ENCODE results near the gene RCOR1.
A peak's percentile ranks its signal among the peaks of the same experiment; 100 is the strongest.

RCOR1 gene

GRCh38 chr14:102777711-102778337, 185.4 kb downstream of the RCOR1 start:
- Histone ChIP-seq H3K27me3 (ENCODE audit: control insufficient read depth in 3 of 3, insufficient read depth in 3 of 3, low read depth in 1 of 3, low read length in 3 of 3) (peaks cover 0 to 2% (median 0%) of the 10 kb centered on the region in 3 experiments), H3K14ac (ENCODE audit: low read length) (no peak overlapping the region), H4K91ac (ENCODE audit: low read depth, low read length, poor library complexity) (no peak overlapping the region), H3K36me3 (replicated peaks in 1 of 2; ENCODE audit: control insufficient read depth in 2 of 2, insufficient read depth in 2 of 2, low read length in 2 of 2) (no peaks in the 10 kb centered on the region), H4K8ac (ENCODE audit: low read depth, low read length) (no peak overlapping the region), H3K9ac (ENCODE audit: low read depth, low read length, poor library complexity) (peak overlapping the region; percentile 79), H2BK120ac (ENCODE audit: low read depth, low read length) (no peak overlapping the region), H3K23ac (ENCODE audit: low read depth, low read length, poor library complexity) (no peak overlapping the region), H3K4me1 (ENCODE audit: control insufficient read depth in 2 of 2, insufficient read depth in 1 of 2, low read depth in 1 of 2, low read length in 2 of 2) (peaks cover 10 to 14% of the 10 kb centered on the region in 2 donors), H3K4me2 (ENCODE audit: insufficient read depth, low read length, poor library complexity, severe bottlenecking) (peak overlapping the region; percentile 79), H3K18ac (ENCODE audit: low read length) (peak overlapping the region; percentile 86), H2BK12ac (ENCODE audit: low read length) (no peak overlapping the region), H3K4me3 (ENCODE audit: low read length in 2 of 2) (peak overlapping the region; percentile 66 to 87), H2AK5ac (ENCODE audit: low read depth, low read length) (peak overlapping the region; percentile 17), H2BK15ac (ENCODE audit: low read length) (no peak overlapping the region), H2BK5ac (ENCODE audit: low read length) (peak overlapping the region; percentile 49), H2AFZ (ENCODE audit: low read length) (peak overlapping the region; percentile 84), H3K4ac (ENCODE audit: low read length) (no peak overlapping the region), H3K79me1 (ENCODE audit: low read depth, low read length) (peaks cover 3% of the 10 kb centered on the region), H3K9me3 (replicated peaks in 1 of 2; ENCODE audit: control insufficient read depth in 2 of 2, insufficient read depth in 1 of 2, low read depth in 1 of 2, low read length in 2 of 2) (no peaks in the 10 kb centered on the region), H3K27ac (replicated peaks; ENCODE audit: low read length) (no peak overlapping the region)
- WGBS, 2 donors (ENCODE audit: extremely low coverage in 2 of 2, insufficient read length in 2 of 2, insufficient replicate concordance in 1 of 2), result no CpG with 5 or more reads among the region's 98 CpGs
- no peak for DNase-seq (ENCODE audit: low spot score)

- H2AFZ ChIP-seq (ENCODE audit: low read length), result peak overlapping the region; percentile 84
- no peaks in the 10 kb centered on the region for H3K9me3 ChIP-seq (replicated peaks in 1 of 2; ENCODE audit: control insufficient read depth in 2 of 2, insufficient read depth in 1 of 2, low read depth in 1 of 2, low read length in 2 of 2)
- peak overlapping the region; percentile 79 for H3K9ac ChIP-seq (ENCODE audit: low read depth, low read length, poor library complexity)
- peaks cover 3% of the 10 kb centered on the region for H3K79me1 ChIP-seq (ENCODE audit: low read depth, low read length)
- H3K23ac ChIP-seq (ENCODE audit: low read depth, low read length, poor library complexity), result no peak overlapping the region
- peak overlapping the region; percentile 66 to 87 for H3K4me3 ChIP-seq (ENCODE audit: low read length in 2 of 2)
- DNase-seq (ENCODE audit: low spot score), result no peak
- H2BK120ac ChIP-seq (ENCODE audit: low read depth, low read length), result no peak overlapping the region
- H4K8ac ChIP-seq (ENCODE audit: low read depth, low read length), result no peak overlapping the region
- no CpG with 5 or more reads among the region's 29 CpGs for WGBS, 2 donors (ENCODE audit: extremely low coverage in 2 of 2, insufficient read length in 2 of 2, insufficient replicate concordance in 1 of 2)
- H2BK15ac ChIP-seq (ENCODE audit: low read length), result no peak overlapping the region
- H3K27me3 ChIP-seq (ENCODE audit: control insufficient read depth in 3 of 3, insufficient read depth in 3 of 3, low read depth in 1 of 3, low read length in 3 of 3), result peaks cover 0 to 2% (median 0%) of the 10 kb centered on the region in 3 experiments
- no peak overlapping the region for H4K91ac ChIP-seq (ENCODE audit: low read depth, low read length, poor library complexity)
- peak overlapping the region; percentile 86 for H3K18ac ChIP-seq (ENCODE audit: low read length)
- H2BK12ac ChIP-seq (ENCODE audit: low read length), result no peak overlapping the region
- H3K4ac ChIP-seq (ENCODE audit: low read length), result no peak overlapping the region
- H3K14ac ChIP-seq (ENCODE audit: low read length), result no peak overlapping the region
- H3K27ac ChIP-seq (replicated peaks; ENCODE audit: low read length), result no peak overlapping the region
- peak overlapping the region; percentile 49 for H2BK5ac ChIP-seq (ENCODE audit: low read length)
- H2AK5ac ChIP-seq (ENCODE audit: low read depth, low read length), result no peak overlapping the region
- H3K4me2 ChIP-seq (ENCODE audit: insufficient read depth, low read length, poor library complexity, severe bottlenecking), result peak overlapping the region; percentile 79
- H3K36me3 ChIP-seq (replicated peaks in 1 of 2; ENCODE audit: control insufficient read depth in 2 of 2, insufficient read depth in 2 of 2, low read length in 2 of 2), result no peaks in the 10 kb centered on the region
- peaks cover 13 to 14% of the 10 kb centered on the region in 2 donors for H3K4me1 ChIP-seq (ENCODE audit: control insufficient read depth in 2 of 2, insufficient read depth in 1 of 2, low read depth in 1 of 2, low read length in 2 of 2)
Observed at GRCh38 chr14:102778338-102779083, 186.1 kb downstream of the RCOR1 start.

- H3K23ac ChIP-seq (ENCODE audit: low read depth, low read length, poor library complexity), result no peak overlapping the region
- H2BK120ac ChIP-seq (ENCODE audit: low read depth, low read length), result no peak overlapping the region
- no peak overlapping the region for H4K8ac ChIP-seq (ENCODE audit: low read depth, low read length)
- no peak overlapping the region for H3K27ac ChIP-seq (replicated peaks; ENCODE audit: low read length)
- H3K9me3 ChIP-seq (replicated peaks in 1 of 2; ENCODE audit: control insufficient read depth in 2 of 2, insufficient read depth in 1 of 2, low read depth in 1 of 2, low read length in 2 of 2), result no peaks in the 10 kb centered on the region
- no peak for DNase-seq (ENCODE audit: low spot score)
- H2BK5ac ChIP-seq (ENCODE audit: low read length), result no peak overlapping the region
- no peak overlapping the region for H3K14ac ChIP-seq (ENCODE audit: low read length)
- H3K18ac ChIP-seq (ENCODE audit: low read length), result no peak overlapping the region
- H3K36me3 ChIP-seq (replicated peaks in 1 of 2; ENCODE audit: control insufficient read depth in 2 of 2, insufficient read depth in 2 of 2, low read length in 2 of 2), result no peaks in the 10 kb centered on the region
- H2AFZ ChIP-seq (ENCODE audit: low read length), result no peak overlapping the region
- H2BK15ac ChIP-seq (ENCODE audit: low read length), result no peak overlapping the region
- no peak overlapping the region for H4K91ac ChIP-seq (ENCODE audit: low read depth, low read length, poor library complexity)
- no peak overlapping the region for H3K4me2 ChIP-seq (ENCODE audit: insufficient read depth, low read length, poor library complexity, severe bottlenecking)
- H3K4ac ChIP-seq (ENCODE audit: low read length), result no peak overlapping the region
- no peak overlapping the region for H2BK12ac ChIP-seq (ENCODE audit: low read length)
- peaks cover 13 to 14% of the 10 kb centered on the region in 2 donors for H3K4me1 ChIP-seq (ENCODE audit: control insufficient read depth in 2 of 2, insufficient read depth in 1 of 2, low read depth in 1 of 2, low read length in 2 of 2)
- H2AK5ac ChIP-seq (ENCODE audit: low read depth, low read length), result no peak overlapping the region
- WGBS, 2 donors (ENCODE audit: extremely low coverage in 2 of 2, insufficient read length in 2 of 2, insufficient replicate concordance in 1 of 2), result no CpG with 5 or more reads among the region's 4 CpGs
- no peak overlapping the region for H3K9ac ChIP-seq (ENCODE audit: low read depth, low read length, poor library complexity)
- H3K79me1 ChIP-seq (ENCODE audit: low read depth, low read length), result peaks cover 3% of the 10 kb centered on the region
- H3K4me3 ChIP-seq (ENCODE audit: low read length in 2 of 2), result peak overlapping the region in 1 of 2 donors; percentile 66
- peaks cover 0 to 2% (median 0%) of the 10 kb centered on the region in 3 experiments for H3K27me3 ChIP-seq (ENCODE audit: control insufficient read depth in 3 of 3, insufficient read depth in 3 of 3, low read depth in 1 of 3, low read length in 3 of 3)
Observed at GRCh38 chr14:102779084-102779462, 186.6 kb downstream of the RCOR1 start.

- Histone ChIP-seq H2BK12ac (ENCODE audit: low read length) (no peak overlapping the region), H2BK5ac (ENCODE audit: low read length) (no peak overlapping the region), H3K9me3 (replicated peaks in 1 of 2; ENCODE audit: control insufficient read depth in 2 of 2, insufficient read depth in 1 of 2, low read depth in 1 of 2, low read length in 2 of 2) (no peaks in the 10 kb centered on the region), H3K27ac (replicated peaks; ENCODE audit: low read length) (no peak overlapping the region), H2BK120ac (ENCODE audit: low read depth, low read length) (no peak overlapping the region), H2AK5ac (ENCODE audit: low read depth, low read length) (no peak overlapping the region), H2AFZ (ENCODE audit: low read length) (no peak overlapping the region), H3K79me1 (ENCODE audit: low read depth, low read length) (peaks cover 3% of the 10 kb centered on the region), H3K4ac (ENCODE audit: low read length) (no peak overlapping the region), H3K27me3 (ENCODE audit: control insufficient read depth in 3 of 3, insufficient read depth in 3 of 3, low read depth in 1 of 3, low read length in 3 of 3) (peaks cover 0 to 2% (median 0%) of the 10 kb centered on the region in 3 experiments), H3K4me1 (ENCODE audit: control insufficient read depth in 2 of 2, insufficient read depth in 1 of 2, low read depth in 1 of 2, low read length in 2 of 2) (peaks cover 9 to 11% of the 10 kb centered on the region in 2 donors), H2BK15ac (ENCODE audit: low read length) (no peak overlapping the region), H3K9ac (ENCODE audit: low read depth, low read length, poor library complexity) (no peak overlapping the region), H3K4me3 (ENCODE audit: low read length in 2 of 2) (no peak overlapping the region), H3K23ac (ENCODE audit: low read depth, low read length, poor library complexity) (no peak overlapping the region), H3K4me2 (ENCODE audit: insufficient read depth, low read length, poor library complexity, severe bottlenecking) (no peak overlapping the region), H3K36me3 (replicated peaks in 1 of 2; ENCODE audit: control insufficient read depth in 2 of 2, insufficient read depth in 2 of 2, low read length in 2 of 2) (no peaks in the 10 kb centered on the region), H3K14ac (ENCODE audit: low read length) (no peak overlapping the region), H4K8ac (ENCODE audit: low read depth, low read length) (no peak overlapping the region), H3K18ac (ENCODE audit: low read length) (no peak overlapping the region), H4K91ac (ENCODE audit: low read depth, low read length, poor library complexity) (no peak overlapping the region)
- no peak for DNase-seq (ENCODE audit: low spot score)
- no CpG with 5 or more reads among the region's 13 CpGs for WGBS, 2 donors (ENCODE audit: extremely low coverage in 2 of 2, insufficient read length in 2 of 2, insufficient replicate concordance in 1 of 2)
Observed at GRCh38 chr14:102779574-102780315, 187.3 kb downstream of the RCOR1 start.

All from neuronal stem cell (in vitro differentiated cells).